CD4-positive, alpha-beta T cell treated with Interleukin-10 for 1 hour (primary cell): Measurements from ENCODE around the gene DYRK4.
A peak's percentile ranks its signal among the peaks of the same experiment; 100 is the strongest.

ENCODE experiments used
- DNase-seq: peaks from one replicate; pipeline ENCODE4 v3.0.0-alpha.2; 2020

DYRK4 gene

DNA sequence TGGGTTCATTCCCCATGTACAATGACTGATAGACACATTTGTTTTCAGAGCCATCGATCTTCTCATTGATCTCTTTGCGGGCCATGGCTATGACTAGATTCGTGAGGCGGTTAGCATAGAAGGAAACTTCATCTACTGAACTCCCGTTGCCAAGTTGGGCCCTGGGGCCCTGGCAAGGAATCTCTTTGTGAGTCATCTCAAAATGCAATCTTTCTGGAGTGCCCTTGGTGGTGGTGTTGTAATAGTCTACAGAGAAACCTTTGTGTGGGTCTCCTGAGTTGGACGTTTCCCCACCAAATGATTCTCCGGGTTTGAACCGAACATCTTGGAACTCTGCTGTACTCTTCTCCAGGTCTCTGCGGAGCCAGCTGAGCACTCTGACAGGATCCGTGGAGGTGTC is 66.4 kb downstream of the DYRK4 start:
- DNase-seq = no peak

DNA sequence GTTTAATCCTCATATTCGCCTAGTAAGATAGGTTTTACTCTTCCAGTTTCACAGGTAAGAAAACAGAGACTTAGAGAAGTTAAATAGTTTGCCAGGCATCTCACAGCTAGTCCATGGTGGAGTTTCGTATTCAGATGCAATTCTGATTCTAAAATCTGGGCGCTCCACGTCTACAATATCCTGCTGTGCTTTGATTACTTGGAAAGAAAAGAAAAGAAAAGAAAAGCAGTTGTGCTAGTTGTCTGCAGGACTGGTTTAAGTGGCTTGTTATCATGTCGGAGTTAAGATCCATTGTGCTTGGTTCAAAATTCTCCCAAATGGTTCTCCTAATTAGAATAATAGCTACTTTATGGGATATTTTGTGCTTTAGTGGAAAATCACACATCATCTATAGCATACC is 68.3 kb downstream of the DYRK4 start:
- no peak for DNase-seq

DNA sequence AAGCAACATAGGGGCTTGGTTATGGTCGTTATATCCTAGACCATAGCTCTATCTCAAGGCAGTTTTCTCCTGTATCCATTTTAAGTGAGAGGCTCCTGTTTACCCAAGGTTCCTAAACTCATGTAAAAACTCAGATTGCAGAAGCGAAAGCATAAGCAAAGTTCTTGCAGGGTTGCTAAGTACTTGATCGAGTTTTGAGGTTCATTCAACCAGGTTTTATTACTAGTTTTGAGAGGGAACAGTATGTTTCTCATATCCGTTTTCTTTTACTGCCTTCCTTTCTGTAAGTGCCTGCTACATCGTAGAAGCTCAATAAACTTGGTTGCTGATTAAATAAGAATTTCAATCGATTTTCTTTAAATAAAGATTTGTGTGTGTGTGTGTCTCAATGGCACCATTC is 81.7 kb downstream of the DYRK4 start:
- DNase-seq = no peak

DNA sequence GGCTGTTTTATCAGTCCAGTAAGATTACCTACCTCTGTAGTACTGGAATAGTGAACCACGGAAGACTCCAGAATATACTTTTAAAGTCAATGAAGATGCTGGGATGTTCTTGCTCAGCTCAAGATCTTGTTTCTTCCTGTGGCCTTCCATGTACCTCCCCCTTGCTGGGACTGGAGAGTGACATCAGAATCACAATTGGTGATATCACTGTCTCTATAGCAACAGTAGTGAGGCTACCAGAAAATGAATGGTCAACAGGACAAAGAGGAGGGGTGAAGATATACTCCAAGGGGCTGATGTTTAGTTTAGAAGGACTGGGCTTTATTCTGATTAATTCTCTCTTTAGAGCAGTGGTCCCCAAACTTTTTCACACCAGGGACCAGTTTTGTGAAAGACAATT is 83.0 kb downstream of the DYRK4 start:
- DNase-seq = no peak

- no peak for DNase-seq
Observed at GRCh38 chr12:4648104-4648500, 86.1 kb downstream of the DYRK4 start.

GRCh38 chr12:4648501-4649357 is 86.7 kb downstream of the DYRK4 start, which contains the start of the genes AKAP3 and NDUFA9:
AKAP3 (minus strand) TSS chr12:4649051; CDS start chr12:4638196, 10,855 bp downstream.
NDUFA9 (plus strand) TSS chr12:4649114; CDS start chr12:4649127, 13 bp downstream.
- peak; percentile 83 for DNase-seq

DNA sequence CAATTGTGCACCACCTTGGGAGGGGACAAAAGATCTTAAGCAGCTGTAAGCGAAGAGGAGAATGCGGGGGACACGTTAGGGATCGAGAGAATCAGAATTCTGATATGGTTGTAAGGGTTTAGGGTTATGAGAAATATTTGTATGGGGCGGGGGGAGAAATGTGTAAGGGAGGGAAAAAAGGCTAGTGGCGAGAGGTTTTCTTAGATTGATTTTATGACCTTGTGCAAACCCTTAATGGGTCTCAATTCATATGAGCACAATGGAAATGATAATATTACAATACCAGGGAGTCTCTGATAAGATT is 87.3 kb downstream of the DYRK4 start:
- no peak for DNase-seq

DNA sequence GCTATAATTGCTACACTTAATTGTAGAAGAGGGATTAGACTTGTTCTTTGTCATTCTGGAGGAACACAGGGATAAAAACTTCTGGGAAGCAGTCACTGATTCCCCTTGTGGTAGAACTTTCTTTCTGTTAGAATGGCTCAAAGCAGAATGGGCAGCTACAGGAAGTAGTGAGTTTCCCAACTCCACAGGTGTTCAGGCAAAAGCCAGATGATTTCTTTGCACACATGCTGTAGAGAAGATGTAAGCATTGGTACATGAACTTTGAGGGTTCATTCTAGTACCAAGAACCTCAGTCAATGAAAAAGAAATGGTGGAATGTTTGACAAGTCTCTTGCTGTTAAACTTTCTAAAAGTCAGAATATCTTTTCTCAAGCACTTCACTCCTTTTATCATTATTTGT is 91.2 kb downstream of the DYRK4 start:
- DNase-seq = no peak

- DNase-seq = no peak
Observed at GRCh38 chr12:4653691-4654090, 91.7 kb downstream of the DYRK4 start.
